WTC11 (cell line): ENCODE results near the gene PRLR. TPM values are rescaled to one million over a fixed set of nuclear protein-coding genes. Genes with fewer than 3 reads are reported as not detected.

ENCODE experiments used
- ATAC-seq: fragments of 200-7000 bp; cut with Tn5 transposase; 2 replicates; pipeline ENCODE4 v1.10.0; 2021; ENCODE audit warnings: mild to moderate bottlenecking, moderate library complexity
- CTCF ChIA-PET: fragments of 300-600 bp; sonication (Branson Sonifier 250); formaldehyde crosslinking; loops from one replicate; lab custom pipeline; 2021; ENCODE audit warnings: antibody characterized with exemption; lab: Charles Lee
- POLR2A ChIA-PET: fragments of 350-600 bp; sonication (Branson Sonifier 250); formaldehyde crosslinking; loops from one replicate; lab custom pipeline; 2021; ENCODE audit warnings: antibody characterized with exemption; lab: Charles Lee
- DNase-seq: peaks from one replicate; pipeline ENCODE4 v3.0.0; 2021; ENCODE audit warnings: low spot score
- H3K27ac Mint-ChIP-seq: 2 replicates; pipeline ENCODE4 v1.8.0; 2021; ENCODE audit warnings: mixed read lengths
- H3K27me3 Mint-ChIP-seq: 2 replicates; pipeline ENCODE4 v1.8.0; 2021; ENCODE audit warnings: low read depth, mild to moderate bottlenecking, moderate library complexity, mixed read lengths
- H3K36me3 Mint-ChIP-seq: 2 replicates; pipeline ENCODE4 v1.8.0; 2021; ENCODE audit warnings: mixed read lengths
- H3K4me1 Mint-ChIP-seq: 2 replicates; pipeline ENCODE4 v1.8.0; 2022; ENCODE audit warnings: mixed read lengths
- H3K4me3 Mint-ChIP-seq: 2 replicates; pipeline ENCODE4 v1.8.0; 2021; ENCODE audit warnings: mild to moderate bottlenecking, moderate library complexity, mixed read lengths
- H3K9me3 Mint-ChIP-seq: 2 replicates; pipeline ENCODE4 v1.8.0; 2021; ENCODE audit warnings: mixed read lengths
- CBFB ChIP-seq: sonication (generic); formaldehyde crosslinking; IDR thresholded peaks from 2 replicates; pipeline ENCODE4 v1.8.1; 2022; ENCODE audit warnings: mild to moderate bottlenecking, low read depth, missing genetic modification reagents
- CREM ChIP-seq: sonication (generic); formaldehyde crosslinking; IDR thresholded peaks from 2 replicates; pipeline ENCODE4 v1.8.1; 2022; ENCODE audit warnings: mild to moderate bottlenecking, missing genetic modification reagents, moderate library complexity
- ESRRA ChIP-seq: sonication (generic); formaldehyde crosslinking; IDR thresholded peaks from 2 replicates; pipeline ENCODE4 v1.8.1; 2022; ENCODE audit warnings: mild to moderate bottlenecking, missing genetic modification reagents, borderline replicate concordance
- GTF2I ChIP-seq: fragments of 250-450 bp; sonication (Bioruptor Pico); conservative IDR thresholded peaks from 2 replicates; pipeline ENCODE4 v1.4.0; 2021; ENCODE audit warnings: mild to moderate bottlenecking
- HMGA2 ChIP-seq: fragments of 250-450 bp; sonication (Bioruptor Pico); IDR thresholded peaks from 2 replicates; pipeline ENCODE4 v1.4.0; 2021; ENCODE audit warnings: mild to moderate bottlenecking, moderate library complexity
- NFATC4 ChIP-seq: fragments of 250-450 bp; sonication (Bioruptor Pico); IDR thresholded peaks from 2 replicates; pipeline ENCODE4 v1.9.0; 2021; ENCODE audit warnings: mild to moderate bottlenecking
- NFE2L1 ChIP-seq: sonication (generic); formaldehyde crosslinking; IDR thresholded peaks from 2 replicates; pipeline ENCODE4 v1.8.1; 2023; ENCODE audit warnings: missing genetic modification reagents
- NR1H2 ChIP-seq: sonication (generic); formaldehyde crosslinking; IDR thresholded peaks from 2 replicates; pipeline ENCODE4 v1.9.0; 2021; ENCODE audit warnings: mild to moderate bottlenecking, moderate library complexity, missing genetic modification reagents
- NR3C1 ChIP-seq: sonication (generic); formaldehyde crosslinking; conservative IDR thresholded peaks from 2 replicates; pipeline ENCODE4 v1.8.1; 2023; ENCODE audit warnings: low read depth, mild to moderate bottlenecking, missing genetic modification reagents
- PRRX2 ChIP-seq: fragments of 250-450 bp; sonication (Bioruptor Pico); IDR thresholded peaks from 2 replicates; pipeline ENCODE4 v1.8.0; 2021; ENCODE audit warnings: mild to moderate bottlenecking
- RORB ChIP-seq: fragments of 250-450 bp; sonication (Bioruptor Pico); IDR thresholded peaks from 2 replicates; pipeline ENCODE4 v1.9.0; 2021; ENCODE audit warnings: mild to moderate bottlenecking
- SMAD3 ChIP-seq: sonication (generic); formaldehyde crosslinking; IDR thresholded peaks from 2 replicates; pipeline ENCODE4 v1.8.0; 2022; ENCODE audit warnings: missing genetic modification reagents, mild to moderate bottlenecking, borderline replicate concordance
- SMAD4 ChIP-seq: sonication (generic); formaldehyde crosslinking; IDR thresholded peaks from 2 replicates; pipeline ENCODE4 v1.8.0; 2022; ENCODE audit warnings: mild to moderate bottlenecking, missing genetic modification reagents
- SP1 ChIP-seq: sonication (generic); formaldehyde crosslinking; conservative IDR thresholded peaks from 2 replicates; pipeline ENCODE4 v1.8.1; 2022; ENCODE audit warnings: missing genetic modification reagents
- TEAD1 ChIP-seq: sonication (generic); formaldehyde crosslinking; IDR thresholded peaks from 2 replicates; pipeline ENCODE4 v1.8.0; 2022; ENCODE audit warnings: mild to moderate bottlenecking, missing genetic modification reagents
- TEAD4 ChIP-seq: sonication (generic); formaldehyde crosslinking; IDR thresholded peaks from 2 replicates; pipeline ENCODE4 v1.8.0; 2022; ENCODE audit warnings: mild to moderate bottlenecking, missing genetic modification reagents
- TP53 ChIP-seq: sonication (generic); formaldehyde crosslinking; IDR thresholded peaks from 2 replicates; pipeline ENCODE4 v1.8.1; 2023; ENCODE audit warnings: mild to moderate bottlenecking, missing genetic modification reagents
- ZBTB21 ChIP-seq: sonication (generic); formaldehyde crosslinking; IDR thresholded peaks from 2 replicates; pipeline ENCODE4 v1.8.1; 2023; ENCODE audit warnings: mild to moderate bottlenecking, missing genetic modification reagents, borderline replicate concordance
- ZNF121 ChIP-seq: sonication (generic); formaldehyde crosslinking; IDR thresholded peaks from 2 replicates; pipeline ENCODE4 v1.8.0; 2023; ENCODE audit warnings: missing genetic modification reagents
- ZNF219 ChIP-seq: sonication (generic); formaldehyde crosslinking; IDR thresholded peaks from 2 replicates; pipeline ENCODE4 v1.8.0; 2023; ENCODE audit warnings: missing genetic modification reagents, mild to moderate bottlenecking, borderline replicate concordance
- ZNF317 ChIP-seq: sonication (generic); formaldehyde crosslinking; IDR thresholded peaks from 2 replicates; pipeline ENCODE4 v1.8.1; 2023; ENCODE audit warnings: low read depth, mild to moderate bottlenecking, moderate library complexity, missing genetic modification reagents, borderline replicate concordance
- ZNF416 ChIP-seq: fragments of 250-450 bp; sonication (Bioruptor Pico); IDR thresholded peaks from 2 replicates; pipeline ENCODE4 v1.9.0; 2021; ENCODE audit warnings: mild to moderate bottlenecking, inconsistent platforms
- total RNA-seq: library from RNA; stranded (reverse); gene quantifications from 3 replicates; pipeline ENCODE4 v1.2.3, GENCODE V29; 2021
- TF ChIP-seq, protein P1 (sequence below): fragments of 250-450 bp; sonication (Bioruptor Pico); IDR thresholded peaks from 2 replicates; pipeline ENCODE4 v1.9.0; 2021; ENCODE audit warnings: mild to moderate bottlenecking
- TF ChIP-seq, protein P2 (sequence below): sonication (generic); formaldehyde crosslinking; IDR thresholded peaks from 2 replicates; pipeline ENCODE4 v1.8.1; 2022; ENCODE audit warnings: mild to moderate bottlenecking, moderate library complexity, missing genetic modification reagents
- TF ChIP-seq, protein P3 (sequence below): sonication (generic); formaldehyde crosslinking; IDR thresholded peaks from 2 replicates; pipeline ENCODE4 v1.8.0; 2022; ENCODE audit warnings: mild to moderate bottlenecking, missing genetic modification reagents
- TF ChIP-seq, protein P4 (sequence below): sonication (generic); formaldehyde crosslinking; IDR thresholded peaks from 2 replicates; pipeline ENCODE4 v1.8.1; 2022; ENCODE audit warnings: missing genetic modification reagents, borderline replicate concordance
- TF ChIP-seq, protein P5 (sequence below): fragments of 200-600 bp; IDR thresholded peaks from 2 replicates; pipeline ENCODE4 v1.8.0; 2022; ENCODE audit warnings: antibody characterized with exemption
- TF ChIP-seq, protein P6 (sequence below): sonication (generic); formaldehyde crosslinking; conservative IDR thresholded peaks from 2 replicates; pipeline ENCODE4 v1.8.1; 2023; ENCODE audit warnings: mild to moderate bottlenecking, low read depth, missing genetic modification reagents, moderate library complexity

Gene PRLR
- total RNA-seq, 1 experiment from 2014 or later: 3.2 TPM

DNA sequence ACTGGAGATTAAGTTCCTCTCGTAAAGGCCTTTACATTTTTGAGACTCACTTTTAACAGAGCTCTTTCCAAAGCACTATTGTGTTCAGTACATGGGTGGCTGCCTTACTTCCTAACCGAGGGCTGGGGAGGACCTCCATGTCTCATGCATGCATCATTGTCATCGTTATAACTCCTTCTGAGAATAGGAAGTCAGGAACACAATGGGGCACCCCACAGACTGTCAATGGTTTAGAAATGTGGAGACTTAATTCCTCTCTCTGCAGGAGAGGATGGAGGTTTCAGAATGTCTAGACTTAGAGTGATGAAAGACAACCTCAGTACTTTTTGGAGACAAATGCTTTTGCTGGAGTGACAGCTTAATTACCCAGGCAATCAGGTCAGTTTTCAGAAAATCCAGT, 83.9 kb downstream of the PRLR start (continued):
- TF ChIP-seq TP53 (CRISPR knock-in tag): no peak
- TF ChIP-seq, protein P1, sequence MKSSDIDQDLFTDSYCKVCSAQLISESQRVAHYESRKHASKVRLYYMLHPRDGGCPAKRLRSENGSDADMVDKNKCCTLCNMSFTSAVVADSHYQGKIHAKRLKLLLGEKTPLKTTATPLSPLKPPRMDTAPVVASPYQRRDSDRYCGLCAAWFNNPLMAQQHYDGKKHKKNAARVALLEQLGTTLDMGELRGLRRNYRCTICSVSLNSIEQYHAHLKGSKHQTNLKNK: no peak

DNA sequence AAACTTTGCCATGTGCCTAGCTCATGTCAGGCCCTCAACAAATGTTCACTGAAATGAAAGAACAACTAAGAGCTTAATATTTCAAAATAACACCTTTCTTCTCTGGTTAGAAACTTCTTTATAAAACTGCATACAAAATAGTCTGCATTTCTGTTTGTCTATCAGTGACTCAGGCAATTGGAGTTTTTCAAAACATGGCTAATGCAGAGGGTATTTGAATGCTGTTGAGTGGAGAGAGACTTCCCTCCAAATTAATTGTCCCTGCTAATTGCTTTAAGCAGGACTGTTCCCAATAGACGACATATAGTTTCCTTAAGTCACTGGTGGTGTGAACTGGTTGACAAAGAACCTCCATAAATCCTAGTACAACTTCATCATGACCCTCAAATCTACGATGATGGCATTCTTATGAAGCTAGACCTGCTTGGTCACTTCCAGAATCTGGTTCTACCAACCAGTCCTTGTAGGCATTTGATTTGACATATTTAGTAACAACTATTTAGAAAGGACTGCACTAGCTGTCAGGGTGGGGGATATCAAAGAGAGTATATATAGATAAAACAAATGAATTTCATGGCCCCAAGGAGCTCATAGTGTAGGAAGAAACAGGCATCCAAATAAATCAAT, 84.5 kb downstream of the PRLR start:
- TF ChIP-seq CBFB (CRISPR knock-in tag) (no peak), ZNF219 (CRISPR knock-in tag) (no peak), HMGA2 (CRISPR knock-in tag) (no peak), RORB (no peak), ZNF121 (CRISPR knock-in tag) (no peak), TEAD4 (CRISPR knock-in tag) (no peak), SMAD4 (no peak), ZBTB21 (no peak), NR1H2 (no peak), TEAD1 (CRISPR knock-in tag) (no peak)
- TF ChIP-seq, protein P2, sequence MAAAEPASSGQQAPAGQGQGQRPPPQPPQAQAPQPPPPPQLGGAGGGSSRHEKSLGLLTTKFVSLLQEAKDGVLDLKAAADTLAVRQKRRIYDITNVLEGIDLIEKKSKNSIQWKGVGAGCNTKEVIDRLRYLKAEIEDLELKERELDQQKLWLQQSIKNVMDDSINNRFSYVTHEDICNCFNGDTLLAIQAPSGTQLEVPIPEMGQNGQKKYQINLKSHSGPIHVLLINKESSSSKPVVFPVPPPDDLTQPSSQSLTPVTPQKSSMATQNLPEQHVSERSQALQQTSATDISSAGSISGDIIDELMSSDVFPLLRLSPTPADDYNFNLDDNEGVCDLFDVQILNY (CRISPR knock-in tag): no peak
- TF ChIP-seq, protein P3, sequence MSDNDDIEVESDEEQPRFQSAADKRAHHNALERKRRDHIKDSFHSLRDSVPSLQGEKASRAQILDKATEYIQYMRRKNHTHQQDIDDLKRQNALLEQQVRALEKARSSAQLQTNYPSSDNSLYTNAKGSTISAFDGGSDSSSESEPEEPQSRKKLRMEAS (CRISPR knock-in tag): no peak
- TF ChIP-seq, all 79 proteins: peak for 0
- peaks cover 3% of the 10 kb centered on the region; the same call in 1 of the 2 replicates for H3K9me3 Mint-ChIP-seq
- no peak overlapping the region for H3K27ac Mint-ChIP-seq
- no peak for ATAC-seq
- ChIA-PET CTCF (no interaction called here), POLR2A (no interaction called here)
- peaks cover 22% of the 10 kb centered on the region for H3K4me1 Mint-ChIP-seq
- peaks cover 2% of the 10 kb centered on the region; the same call in 1 of the 2 replicates for H3K36me3 Mint-ChIP-seq
- no peaks in the 10 kb centered on the region for H3K27me3 Mint-ChIP-seq
- no peak for DNase-seq
- no peak overlapping the region for H3K4me3 Mint-ChIP-seq

DNA sequence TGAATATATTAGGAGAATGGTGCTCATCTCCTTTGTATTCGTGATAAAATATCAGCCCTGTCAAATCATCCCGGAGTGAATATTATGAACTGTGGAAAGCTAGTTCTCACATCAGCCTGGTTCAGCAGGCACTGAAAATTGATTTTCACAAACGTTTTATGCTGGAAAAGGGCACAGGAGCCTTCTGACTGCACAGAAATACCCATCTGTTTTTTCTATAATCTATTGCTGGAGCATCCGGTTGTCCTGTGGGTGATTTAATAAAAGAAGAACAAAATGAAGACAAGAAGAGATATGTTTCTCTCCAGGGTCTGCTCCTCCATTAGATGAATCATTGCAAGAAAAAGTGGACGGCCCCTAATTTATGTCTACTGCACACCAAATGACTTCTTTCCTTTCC, 85.3 kb downstream of the PRLR start:
- DNase-seq (no peak), ATAC-seq (no peak)
- Mint-ChIP-seq H3K4me3 (no peak overlapping the region), H3K27ac (no peak overlapping the region), H3K27me3 (no peaks in the 10 kb centered on the region), H3K4me1 (peaks cover 22% of the 10 kb centered on the region), H3K36me3 (peaks cover 2% of the 10 kb centered on the region; the same call in 1 of the 2 replicates), H3K9me3 (peaks cover 3% of the 10 kb centered on the region; the same call in 1 of the 2 replicates)
- ChIA-PET CTCF (no interaction called here), POLR2A (no interaction called here)
- TF ChIP-seq, protein P4, sequence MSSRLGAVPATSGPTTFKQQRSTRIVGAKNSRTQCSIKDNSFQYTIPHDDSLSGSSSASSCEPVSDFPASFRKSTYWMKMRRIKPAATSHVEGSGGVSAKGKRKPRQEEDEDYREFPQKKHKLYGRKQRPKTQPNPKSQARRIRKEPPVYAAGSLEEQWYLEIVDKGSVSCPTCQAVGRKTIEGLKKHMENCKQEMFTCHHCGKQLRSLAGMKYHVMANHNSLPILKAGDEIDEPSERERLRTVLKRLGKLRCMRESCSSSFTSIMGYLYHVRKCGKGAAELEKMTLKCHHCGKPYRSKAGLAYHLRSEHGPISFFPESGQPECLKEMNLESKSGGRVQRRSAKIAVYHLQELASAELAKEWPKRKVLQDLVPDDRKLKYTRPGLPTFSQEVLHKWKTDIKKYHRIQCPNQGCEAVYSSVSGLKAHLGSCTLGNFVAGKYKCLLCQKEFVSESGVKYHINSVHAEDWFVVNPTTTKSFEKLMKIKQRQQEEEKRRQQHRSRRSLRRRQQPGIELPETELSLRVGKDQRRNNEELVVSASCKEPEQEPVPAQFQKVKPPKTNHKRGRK (CRISPR knock-in tag): no peak
- TF ChIP-seq GTF2I (CRISPR knock-in tag) (no peak), ESRRA (CRISPR knock-in tag) (no peak), NFE2L1 (CRISPR knock-in tag) (no peak), SP1 (CRISPR knock-in tag) (no peak), NFATC4 (CRISPR knock-in tag) (no peak), ZNF317 (CRISPR knock-in tag) (no peak), ZNF416 (no peak), NR3C1 (CRISPR knock-in tag) (no peak), CREM (CRISPR knock-in tag) (no peak), SMAD3 (CRISPR knock-in tag) (no peak), TEAD4 (CRISPR knock-in tag) (no peak), PRRX2 (CRISPR knock-in tag) (no peak)
- TF ChIP-seq, protein P1: no peak
- TF ChIP-seq, protein P5, sequence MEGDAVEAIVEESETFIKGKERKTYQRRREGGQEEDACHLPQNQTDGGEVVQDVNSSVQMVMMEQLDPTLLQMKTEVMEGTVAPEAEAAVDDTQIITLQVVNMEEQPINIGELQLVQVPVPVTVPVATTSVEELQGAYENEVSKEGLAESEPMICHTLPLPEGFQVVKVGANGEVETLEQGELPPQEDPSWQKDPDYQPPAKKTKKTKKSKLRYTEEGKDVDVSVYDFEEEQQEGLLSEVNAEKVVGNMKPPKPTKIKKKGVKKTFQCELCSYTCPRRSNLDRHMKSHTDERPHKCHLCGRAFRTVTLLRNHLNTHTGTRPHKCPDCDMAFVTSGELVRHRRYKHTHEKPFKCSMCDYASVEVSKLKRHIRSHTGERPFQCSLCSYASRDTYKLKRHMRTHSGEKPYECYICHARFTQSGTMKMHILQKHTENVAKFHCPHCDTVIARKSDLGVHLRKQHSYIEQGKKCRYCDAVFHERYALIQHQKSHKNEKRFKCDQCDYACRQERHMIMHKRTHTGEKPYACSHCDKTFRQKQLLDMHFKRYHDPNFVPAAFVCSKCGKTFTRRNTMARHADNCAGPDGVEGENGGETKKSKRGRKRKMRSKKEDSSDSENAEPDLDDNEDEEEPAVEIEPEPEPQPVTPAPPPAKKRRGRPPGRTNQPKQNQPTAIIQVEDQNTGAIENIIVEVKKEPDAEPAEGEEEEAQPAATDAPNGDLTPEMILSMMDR: no peak
- TF ChIP-seq, protein P6, sequence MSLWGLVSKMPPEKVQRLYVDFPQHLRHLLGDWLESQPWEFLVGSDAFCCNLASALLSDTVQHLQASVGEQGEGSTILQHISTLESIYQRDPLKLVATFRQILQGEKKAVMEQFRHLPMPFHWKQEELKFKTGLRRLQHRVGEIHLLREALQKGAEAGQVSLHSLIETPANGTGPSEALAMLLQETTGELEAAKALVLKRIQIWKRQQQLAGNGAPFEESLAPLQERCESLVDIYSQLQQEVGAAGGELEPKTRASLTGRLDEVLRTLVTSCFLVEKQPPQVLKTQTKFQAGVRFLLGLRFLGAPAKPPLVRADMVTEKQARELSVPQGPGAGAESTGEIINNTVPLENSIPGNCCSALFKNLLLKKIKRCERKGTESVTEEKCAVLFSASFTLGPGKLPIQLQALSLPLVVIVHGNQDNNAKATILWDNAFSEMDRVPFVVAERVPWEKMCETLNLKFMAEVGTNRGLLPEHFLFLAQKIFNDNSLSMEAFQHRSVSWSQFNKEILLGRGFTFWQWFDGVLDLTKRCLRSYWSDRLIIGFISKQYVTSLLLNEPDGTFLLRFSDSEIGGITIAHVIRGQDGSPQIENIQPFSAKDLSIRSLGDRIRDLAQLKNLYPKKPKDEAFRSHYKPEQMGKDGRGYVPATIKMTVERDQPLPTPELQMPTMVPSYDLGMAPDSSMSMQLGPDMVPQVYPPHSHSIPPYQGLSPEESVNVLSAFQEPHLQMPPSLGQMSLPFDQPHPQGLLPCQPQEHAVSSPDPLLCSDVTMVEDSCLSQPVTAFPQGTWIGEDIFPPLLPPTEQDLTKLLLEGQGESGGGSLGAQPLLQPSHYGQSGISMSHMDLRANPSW (CRISPR knock-in tag): no peak
- TF ChIP-seq, protein P3 (CRISPR knock-in tag): no peak
